HCT116 (cell line): ENCODE data around the gene MEIOSIN. TPM values are rescaled to one million over a fixed set of nuclear protein-coding genes. Genes with fewer than 3 reads are reported as not detected.

Experiments used
- ATAC-seq: fragments of 200-7000 bp; cut with Tn5 transposase; 2 replicates; pipeline ENCODE4 v1.9.1; 2020; ENCODE audit warnings: mild to moderate bottlenecking, moderate library complexity
- BruUV-seq: library from RNA; stranded (reverse); fragments of 400-500 nt; replicated peaks from 2 replicates; lab custom pipeline; 2021; lab: Mats Ljungman, UMichigan
- CTCF ChIA-PET: fragments of 300-600 bp; sonication (Branson Sonifier 250); formaldehyde crosslinking; loops from one replicate; lab custom pipeline; 2021; ENCODE audit warnings: antibody characterized with exemption; lab: Charles Lee
- POLR2A ChIA-PET: fragments of 300-600, 350-600 bp; sonication (Branson Sonifier 250); formaldehyde crosslinking; loops from one replicate; lab custom pipeline; 2021; ENCODE audit warnings: antibody characterized with exemption; lab: Charles Lee
- RAD21 ChIA-PET, 2 experiments: fragments of 300-600 bp; sonication (Branson Sonifier 250); formaldehyde crosslinking; loops; one replicate each; lab custom pipeline; 2023; ENCODE audit warnings: low total read pairs in 2 of 2; ENCODE audit not compliant: uncharacterized antibody in 2 of 2, unreplicated experiment in 2 of 2, low non-redundant PET in 1 of 2; lab: Charles Lee
- DNase-seq: peaks from one replicate; pipeline ENCODE4 v3.0.0-alpha.2; 2010; ENCODE audit warnings: low read depth, low spot score
- H2AFZ ChIP-seq: fragments of 200-600 bp; shearing (Covaris generic), sonication (generic); 2 replicates; pipeline ENCODE4 v1.6.1; 2017; ENCODE audit warnings: low read depth, mixed run types, mixed read lengths, antibody characterized with exemption, low read length; ENCODE audit not compliant: poor library complexity, severe bottlenecking
- H3K27ac ChIP-seq: 2 replicates; pipeline ENCODE4 v1.5.1; 2012; ENCODE audit warnings: low read depth, low read length
- H3K27me3 ChIP-seq: fragments of 200-600 bp; sonication (generic); 2 replicates; pipeline ENCODE4 v1.6.1; 2016; ENCODE audit warnings: mixed run types, low read length, mixed read lengths; ENCODE audit not compliant: insufficient read depth
- H3K36me3 ChIP-seq, 2 experiments: fragments of 200-500 bp in 1 of 2; fragments of 200-600 bp in 1 of 2; sonication (Bioruptor generic) in 1 of 2; sonication (generic) in 1 of 2; 2 replicates each; pipeline versions ENCODE4 v1.5.1 to v1.6.1; 2014 to 2016; ENCODE audit warnings: low read length in 2 of 2, inconsistent platforms in 1 of 2, mixed read lengths in 1 of 2, mixed run types in 1 of 2; ENCODE audit not compliant: insufficient read depth in 2 of 2, control insufficient read depth in 1 of 2
- H3K4me1 ChIP-seq, 2 experiments: fragments of 200-600 bp in 1 of 2; sonication (generic) in 1 of 2; 2 replicates each; pipeline versions ENCODE4 v1.5.1 to v1.6.1; 2012 to 2017; ENCODE audit warnings: low read length in 2 of 2, inconsistent platforms in 1 of 2, mild to moderate bottlenecking in 1 of 2, mixed read lengths in 1 of 2, mixed run types in 1 of 2, moderate library complexity in 1 of 2; ENCODE audit not compliant: insufficient read depth in 2 of 2, control insufficient read depth in 1 of 2
- H3K4me2 ChIP-seq: fragments of 200-600 bp; sonication (generic); 2 replicates; pipeline ENCODE4 v1.6.1; 2017; ENCODE audit warnings: mixed run types, low read length, mixed read lengths
- H3K4me3 ChIP-seq, 2 experiments: fragments of 200-600 bp in 1 of 2; sonication (generic) in 1 of 2; replicated peaks in 1 of 2; 2 replicates each; pipeline ENCODE4 v1.5.1; 2011 to 2016; ENCODE audit warnings: low read length in 2 of 2, control low read depth in 1 of 2, low read depth in 1 of 2, mild to moderate bottlenecking in 1 of 2, mixed read lengths in 1 of 2, mixed run types in 1 of 2
- H3K79me2 ChIP-seq: fragments of 200-600 bp; sonication (generic); 2 replicates; pipeline ENCODE4 v1.6.1; 2017; ENCODE audit warnings: mild to moderate bottlenecking, mixed run types, low read length, moderate library complexity, mixed read lengths; ENCODE audit not compliant: insufficient read depth
- H3K9ac ChIP-seq: fragments of 200-600 bp; sonication (generic); 2 replicates; pipeline ENCODE4 v1.6.1; 2016; ENCODE audit warnings: low read length, mixed read lengths
- H3K9me2 ChIP-seq: fragments of 200-600 bp; sonication (generic), shearing (Covaris generic); 2 replicates; pipeline ENCODE4 v1.6.1; 2017; ENCODE audit warnings: mixed run types, mild to moderate bottlenecking, moderate library complexity; ENCODE audit not compliant: insufficient read depth
- H3K9me3 ChIP-seq, 2 experiments: fragments of 200-500 bp in 1 of 2; fragments of 200-600 bp in 1 of 2; sonication (Bioruptor generic) in 1 of 2; sonication (generic) in 1 of 2; 2 replicates each; pipeline ENCODE4 v1.6.1; 2014 to 2017; ENCODE audit warnings: low read length in 2 of 2, mixed read lengths in 2 of 2, inconsistent platforms in 1 of 2, low read depth in 1 of 2, mild to moderate bottlenecking in 1 of 2, mixed run types in 1 of 2, moderate library complexity in 1 of 2; ENCODE audit not compliant: control insufficient read depth in 1 of 2, insufficient read depth in 1 of 2
- H4K20me1 ChIP-seq: fragments of 200-600 bp; sonication (generic), shearing (Covaris generic); 2 replicates; pipeline ENCODE4 v1.6.1; 2017; ENCODE audit warnings: mixed run types, mild to moderate bottlenecking, moderate library complexity; ENCODE audit not compliant: insufficient read depth
- EGR1 ChIP-seq: IDR thresholded peaks from 2 replicates; pipeline ENCODE4 v1.6.1; 2012; ENCODE audit warnings: low read depth
- EZH2phosphoT487 ChIP-seq: fragments of 200-600 bp; IDR thresholded peaks from 2 replicates; pipeline ENCODE4 v1.6.1; 2018; ENCODE audit warnings: antibody characterized with exemption, borderline replicate concordance
- FOSL1 ChIP-seq: IDR thresholded peaks from 2 replicates; pipeline ENCODE4 v1.6.1; 2012; ENCODE audit warnings: low read depth
- TCF7L2 ChIP-seq: IDR thresholded peaks from 2 replicates; pipeline ENCODE4 v1.7.0; 2011; ENCODE audit warnings: borderline replicate concordance, inconsistent platforms; ENCODE audit not compliant: insufficient read depth, insufficient read length; ENCODE audit errors: extremely low read depth
- ZNF274 ChIP-seq: fragments of 200-500 bp; sonication (Bioruptor generic); IDR thresholded peaks from 2 replicates; pipeline ENCODE4 v1.6.1; 2014; ENCODE audit warnings: mild to moderate bottlenecking, low read depth, low read length, inconsistent platforms
- intact Hi-C: fragments of 100-400 bp; cut with micrococcal nuclease; formaldehyde crosslinking; loops from 2 replicates; pipeline ENCODE4 v1.10.0; 2022
- total RNA-seq: library from RNA; stranded (reverse); gene quantifications from one replicate; pipeline ENCODE4 v1.2.1, GENCODE V29; 2021; ENCODE audit not compliant: unreplicated experiment
- TF ChIP-seq, protein P1 (sequence below): IDR thresholded peaks from 2 replicates; pipeline ENCODE4 v1.6.1; 2011; ENCODE audit warnings: mild to moderate bottlenecking, low read length, moderate library complexity; ENCODE audit not compliant: insufficient replicate concordance; ENCODE audit errors: extremely low read depth
- TF ChIP-seq, protein P2 (sequence below): IDR thresholded peaks from 2 replicates; pipeline ENCODE4 v1.6.1; 2012
- TF ChIP-seq, protein P3 (sequence below): IDR thresholded peaks from 2 replicates; pipeline ENCODE4 v1.6.1; 2012; ENCODE audit warnings: low read depth
- TF ChIP-seq, protein P4 (sequence below): IDR thresholded peaks from 2 replicates; pipeline ENCODE4 v1.6.1; 2012

Gene MEIOSIN
- total RNA-seq, 1 experiment from 2014 or later = 2.1 TPM

DNA sequence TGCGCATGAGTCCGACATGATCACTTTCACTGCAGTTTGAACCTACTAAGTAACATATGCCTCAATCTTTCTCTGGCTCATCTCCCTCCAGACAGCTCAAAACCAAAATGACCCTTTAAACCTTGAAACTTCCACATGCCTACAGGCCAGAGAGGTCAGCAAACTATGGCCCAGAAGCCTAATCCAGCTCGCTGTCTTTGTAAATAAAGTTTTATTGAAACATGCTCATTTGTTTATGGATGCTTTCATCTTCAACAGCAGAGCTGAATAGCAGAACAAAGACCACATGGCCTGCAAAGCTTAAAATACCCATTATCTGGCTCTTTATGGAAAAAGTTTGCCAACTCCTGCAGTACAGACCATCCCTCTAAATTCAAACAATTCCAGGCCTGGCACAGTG, 18.1 kb upstream of the MEIOSIN start (continued):
- TF ChIP-seq, protein P1, sequence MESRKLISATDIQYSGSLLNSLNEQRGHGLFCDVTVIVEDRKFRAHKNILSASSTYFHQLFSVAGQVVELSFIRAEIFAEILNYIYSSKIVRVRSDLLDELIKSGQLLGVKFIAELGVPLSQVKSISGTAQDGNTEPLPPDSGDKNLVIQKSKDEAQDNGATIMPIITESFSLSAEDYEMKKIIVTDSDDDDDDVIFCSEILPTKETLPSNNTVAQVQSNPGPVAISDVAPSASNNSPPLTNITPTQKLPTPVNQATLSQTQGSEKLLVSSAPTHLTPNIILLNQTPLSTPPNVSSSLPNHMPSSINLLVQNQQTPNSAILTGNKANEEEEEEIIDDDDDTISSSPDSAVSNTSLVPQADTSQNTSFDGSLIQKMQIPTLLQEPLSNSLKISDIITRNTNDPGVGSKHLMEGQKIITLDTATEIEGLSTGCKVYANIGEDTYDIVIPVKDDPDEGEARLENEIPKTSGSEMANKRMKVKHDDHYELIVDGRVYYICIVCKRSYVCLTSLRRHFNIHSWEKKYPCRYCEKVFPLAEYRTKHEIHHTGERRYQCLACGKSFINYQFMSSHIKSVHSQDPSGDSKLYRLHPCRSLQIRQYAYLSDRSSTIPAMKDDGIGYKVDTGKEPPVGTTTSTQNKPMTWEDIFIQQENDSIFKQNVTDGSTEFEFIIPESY = no peak

DNA sequence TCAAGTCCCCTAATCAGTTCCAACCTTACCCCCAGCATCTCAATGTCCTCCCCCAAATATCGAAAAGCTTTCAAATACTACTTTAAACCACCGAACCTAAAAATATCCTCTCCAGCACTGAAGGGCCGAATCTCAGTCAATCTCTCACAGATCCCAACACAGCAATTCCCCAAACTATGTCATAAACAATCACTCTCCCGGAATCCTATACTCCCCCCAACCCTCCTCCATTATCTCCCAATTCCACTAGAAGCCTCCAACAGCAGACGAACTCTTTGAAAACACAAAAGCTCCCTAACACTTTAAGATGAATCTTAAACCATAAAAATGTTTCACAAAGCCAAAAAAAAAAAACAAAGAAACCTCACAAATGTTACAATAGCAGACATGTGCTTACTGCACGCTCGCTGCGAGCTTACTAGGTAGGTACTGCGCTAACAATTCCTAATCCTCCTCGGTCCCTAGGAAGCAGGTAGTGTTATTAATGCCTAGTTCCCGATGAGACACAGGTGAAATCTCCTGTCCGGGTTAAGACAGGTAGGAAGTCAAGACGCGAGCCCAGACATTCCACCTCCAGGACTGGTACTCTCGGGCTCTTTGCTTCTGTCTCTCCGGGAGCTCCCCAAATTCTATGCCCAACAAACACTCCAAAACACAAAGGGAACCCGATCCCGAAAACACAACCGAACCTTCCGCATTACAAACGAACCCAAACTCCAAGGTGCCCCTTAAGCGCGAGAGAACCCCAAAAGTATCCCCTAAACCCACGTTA, 16.7 kb upstream of the MEIOSIN start:
- Histone ChIP-seq H3K27me3 (no peaks in the 10 kb centered on the region), H3K4me3 (peak overlapping the region; percentile 52 to 64), H3K36me3 (peaks cover 13 to 19% of the 10 kb centered on the region in 2 experiments; a peak in 3 of 4 replicates), H2AFZ (no peak overlapping the region), H3K9me2 (no peaks in the 10 kb centered on the region), H3K4me2 (peak overlapping the region; percentile 71), H3K9ac (peak overlapping the region; percentile 63), H3K4me1 (peaks cover 32 to 43% of the 10 kb centered on the region in 2 experiments), H4K20me1 (no peaks in the 10 kb centered on the region), H3K9me3 (no peaks in the 10 kb centered on the region), H3K79me2 (peaks cover 83% of the 10 kb centered on the region), H3K27ac (peak overlapping the region; percentile 58)
- DNase-seq (no peak), ATAC-seq (no peak)
- BruUV-seq = TSS peak; percentile 80
- intact Hi-C loops = loop anchor here (2.0 kb wide), 1 partner anchor 52 kb away; the partner anchor contains the start of gene SIX5
- CTCF ChIA-PET = interaction anchor here (0.6 to 4.8 kb wide), 9 partner anchors 9 to 361 kb away, joined by 3 to 22 read pairs (median 4); partner anchors contain the start of genes QPCTL, SIX5, SNRPD2 and SYMPK
- TF ChIP-seq, protein P2, sequence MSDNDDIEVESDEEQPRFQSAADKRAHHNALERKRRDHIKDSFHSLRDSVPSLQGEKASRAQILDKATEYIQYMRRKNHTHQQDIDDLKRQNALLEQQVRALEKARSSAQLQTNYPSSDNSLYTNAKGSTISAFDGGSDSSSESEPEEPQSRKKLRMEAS = no peak
- TF ChIP-seq EZH2phosphoT487 (no peak), ZNF274 (no peak), TCF7L2 (no peak), EGR1 (no peak), FOSL1 (no peak)
- TF ChIP-seq, protein P3, sequence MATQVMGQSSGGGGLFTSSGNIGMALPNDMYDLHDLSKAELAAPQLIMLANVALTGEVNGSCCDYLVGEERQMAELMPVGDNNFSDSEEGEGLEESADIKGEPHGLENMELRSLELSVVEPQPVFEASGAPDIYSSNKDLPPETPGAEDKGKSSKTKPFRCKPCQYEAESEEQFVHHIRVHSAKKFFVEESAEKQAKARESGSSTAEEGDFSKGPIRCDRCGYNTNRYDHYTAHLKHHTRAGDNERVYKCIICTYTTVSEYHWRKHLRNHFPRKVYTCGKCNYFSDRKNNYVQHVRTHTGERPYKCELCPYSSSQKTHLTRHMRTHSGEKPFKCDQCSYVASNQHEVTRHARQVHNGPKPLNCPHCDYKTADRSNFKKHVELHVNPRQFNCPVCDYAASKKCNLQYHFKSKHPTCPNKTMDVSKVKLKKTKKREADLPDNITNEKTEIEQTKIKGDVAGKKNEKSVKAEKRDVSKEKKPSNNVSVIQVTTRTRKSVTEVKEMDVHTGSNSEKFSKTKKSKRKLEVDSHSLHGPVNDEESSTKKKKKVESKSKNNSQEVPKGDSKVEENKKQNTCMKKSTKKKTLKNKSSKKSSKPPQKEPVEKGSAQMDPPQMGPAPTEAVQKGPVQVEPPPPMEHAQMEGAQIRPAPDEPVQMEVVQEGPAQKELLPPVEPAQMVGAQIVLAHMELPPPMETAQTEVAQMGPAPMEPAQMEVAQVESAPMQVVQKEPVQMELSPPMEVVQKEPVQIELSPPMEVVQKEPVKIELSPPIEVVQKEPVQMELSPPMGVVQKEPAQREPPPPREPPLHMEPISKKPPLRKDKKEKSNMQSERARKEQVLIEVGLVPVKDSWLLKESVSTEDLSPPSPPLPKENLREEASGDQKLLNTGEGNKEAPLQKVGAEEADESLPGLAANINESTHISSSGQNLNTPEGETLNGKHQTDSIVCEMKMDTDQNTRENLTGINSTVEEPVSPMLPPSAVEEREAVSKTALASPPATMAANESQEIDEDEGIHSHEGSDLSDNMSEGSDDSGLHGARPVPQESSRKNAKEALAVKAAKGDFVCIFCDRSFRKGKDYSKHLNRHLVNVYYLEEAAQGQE = no peak
- TF ChIP-seq, protein P1 = no peak
- TF ChIP-seq, protein P4, sequence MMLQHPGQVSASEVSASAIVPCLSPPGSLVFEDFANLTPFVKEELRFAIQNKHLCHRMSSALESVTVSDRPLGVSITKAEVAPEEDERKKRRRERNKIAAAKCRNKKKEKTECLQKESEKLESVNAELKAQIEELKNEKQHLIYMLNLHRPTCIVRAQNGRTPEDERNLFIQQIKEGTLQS = no peak
- POLR2A ChIA-PET = interaction anchor here (0.6 to 1.9 kb wide), 12 partner anchors 10 to 102 kb away, joined by 3 to 16 read pairs (median 5); partner anchors contain the start of genes FBXO46, QPCTL, SIX5 and SNRPD2
- RAD21 ChIA-PET = interaction anchor here (0.7 to 1.1 kb wide), 2 partner anchors 24 to 51 kb away, joined by 4 to 5 read pairs; partner anchors contain the start of gene QPCTL (in 1 of the 2)
